HEK293 (cell line): ENCODE results near the gene RYR2.

Source experiments
- CTCF ChIA-PET: fragments of 350-600 bp; formaldehyde crosslinking; extraction: SDS; loops from one replicate; lab custom pipeline; 2021; ENCODE audit warnings: antibody characterized with exemption; lab: Yijun Ruan, JAX
- POLR2A ChIA-PET: fragments of 300-600 bp; formaldehyde crosslinking; extraction: SDS; loops from one replicate; lab custom pipeline; 2020; ENCODE audit warnings: antibody characterized with exemption, inconsistent platforms; lab: Yijun Ruan, JAX
- H3K27ac ChIP-seq: fragments of 200-500 bp; sonication (Bioruptor generic); 2 replicates; pipeline ENCODE4 v1.5.1; 2014; ENCODE audit warnings: low read depth, low read length, control low read depth, inconsistent platforms; ENCODE audit errors: extremely low read depth
- H3K36me3 ChIP-seq, 2 experiments: fragments of 200-500 bp in 1 of 2; sonication (Bioruptor generic) in 1 of 2; 1 replicate in 1 of 2; 2 replicates in 1 of 2; pipeline ENCODE4 v1.5.1; 2014 to 2017; ENCODE audit warnings: inconsistent platforms in 2 of 2, low read length in 2 of 2; ENCODE audit not compliant: control insufficient read depth in 2 of 2, insufficient read depth in 1 of 2
- H3K4me1 ChIP-seq: fragments of 200-500 bp; sonication (Bioruptor generic); 2 replicates; pipeline ENCODE4 v1.5.1; 2014; ENCODE audit warnings: mild to moderate bottlenecking, low read length, inconsistent platforms; ENCODE audit not compliant: control insufficient read depth, insufficient read depth
- H3K4me3 ChIP-seq: 2 replicates; pipeline ENCODE4 v1.5.1; 2011; ENCODE audit warnings: low read depth, mild to moderate bottlenecking, control low read depth, low read length, moderate library complexity
- H3K9me3 ChIP-seq: fragments of 200-500 bp; sonication (Bioruptor generic); 2 replicates; pipeline ENCODE4 v1.5.1; 2014; ENCODE audit warnings: low read depth, low read length, inconsistent platforms; ENCODE audit not compliant: control insufficient read depth, insufficient read depth
- HOXA7 ChIP-seq: sonication (generic); formaldehyde crosslinking; IDR thresholded peaks from 2 replicates; pipeline ENCODE4 v1.8.1; 2022; ENCODE audit warnings: missing genetic modification reagents, borderline replicate concordance
- MEIS1 ChIP-seq: sonication (generic); formaldehyde crosslinking; IDR thresholded peaks from 2 replicates; pipeline ENCODE4 v1.8.1; 2022; ENCODE audit warnings: missing genetic modification reagents, mild to moderate bottlenecking, borderline replicate concordance
- SP2 ChIP-seq: fragments of 450-650 bp; formaldehyde crosslinking; IDR thresholded peaks from 2 replicates; pipeline ENCODE4 v1.5.1; 2016; ENCODE audit warnings: missing biosample characterization, missing genetic modification characterization
- SP3 ChIP-seq: fragments of 450-650 bp; formaldehyde crosslinking; IDR thresholded peaks from 2 replicates; pipeline ENCODE4 v1.5.1; 2016; ENCODE audit warnings: missing biosample characterization, missing genetic modification characterization
- YY1 ChIP-seq: fragments of 450-650 bp; formaldehyde crosslinking; IDR thresholded peaks from 2 replicates; pipeline ENCODE4 v1.5.1; 2018; ENCODE audit warnings: missing biosample characterization, missing genetic modification characterization
- ZNF155 ChIP-seq: fragments of 450-650 bp; formaldehyde crosslinking; IDR thresholded peaks from 2 replicates; pipeline ENCODE4 v1.5.1; 2016; ENCODE audit warnings: missing biosample characterization, missing genetic modification characterization
- ZNF221 ChIP-seq: fragments of 450-650 bp; formaldehyde crosslinking; IDR thresholded peaks from 2 replicates; pipeline ENCODE4 v1.5.1; 2017; ENCODE audit warnings: missing biosample characterization, missing genetic modification characterization, borderline replicate concordance
- ZNF274 ChIP-seq, 2 experiments: fragments of 200-500 bp in 1 of 2; fragments of 450-650 bp in 1 of 2; sonication (Bioruptor generic) in 1 of 2; formaldehyde crosslinking in 1 of 2; IDR thresholded peaks; 2 replicates each; pipeline versions ENCODE4 v1.5.1 to v1.6.1; 2014 to 2016; ENCODE audit warnings: borderline replicate concordance in 1 of 2, inconsistent platforms in 1 of 2, low read length in 1 of 2, missing biosample characterization in 1 of 2, missing genetic modification characterization in 1 of 2
- ZNF311 ChIP-seq: fragments of 450-650 bp; formaldehyde crosslinking; IDR thresholded peaks from 2 replicates; pipeline ENCODE4 v1.5.1; 2017; ENCODE audit warnings: missing biosample characterization, missing genetic modification characterization, borderline replicate concordance
- ZNF404 ChIP-seq: fragments of 450-650 bp; formaldehyde crosslinking; IDR thresholded peaks from 2 replicates; pipeline ENCODE4 v1.5.1; 2017; ENCODE audit warnings: missing biosample characterization, missing genetic modification characterization
- ZNF433 ChIP-seq: fragments of 450-650 bp; formaldehyde crosslinking; IDR thresholded peaks from 2 replicates; pipeline ENCODE4 v1.5.1; 2016; ENCODE audit warnings: missing biosample characterization, missing genetic modification characterization, low read depth
- ZNF585B ChIP-seq: fragments of 450-650 bp; formaldehyde crosslinking; IDR thresholded peaks from 2 replicates; pipeline ENCODE4 v1.5.1; 2016; ENCODE audit warnings: missing biosample characterization, missing genetic modification characterization
- ZNF654 ChIP-seq: fragments of 450-650 bp; formaldehyde crosslinking; IDR thresholded peaks from 2 replicates; pipeline ENCODE4 v1.5.1; 2016; ENCODE audit warnings: low read depth, missing biosample characterization, missing genetic modification characterization
- ZSCAN30 ChIP-seq: fragments of 450-650 bp; IDR thresholded peaks from 2 replicates; pipeline ENCODE4 v1.5.1; 2018; ENCODE audit warnings: missing biosample characterization, mild to moderate bottlenecking, missing genetic modification characterization, moderate library complexity
- TF ChIP-seq, protein P1 (sequence below): fragments of 450-650 bp; formaldehyde crosslinking; IDR thresholded peaks from 2 replicates; pipeline ENCODE4 v1.5.1; 2016; ENCODE audit warnings: missing biosample characterization, missing genetic modification characterization
- TF ChIP-seq, protein P2 (sequence below): fragments of 450-650 bp; formaldehyde crosslinking; IDR thresholded peaks from 2 replicates; pipeline ENCODE4 v1.5.1; 2016; ENCODE audit warnings: missing biosample characterization, missing genetic modification characterization
- TF ChIP-seq, protein P3 (sequence below): fragments of 450-650 bp; formaldehyde crosslinking; IDR thresholded peaks from 2 replicates; pipeline ENCODE4 v1.5.1; 2016; ENCODE audit warnings: missing biosample characterization, missing genetic modification characterization
- TF ChIP-seq, protein P4 (sequence below): fragments of 450-650 bp; formaldehyde crosslinking; IDR thresholded peaks from 2 replicates; pipeline ENCODE4 v1.5.1; 2016; ENCODE audit warnings: missing biosample characterization, missing genetic modification characterization
- TF ChIP-seq, protein P5 (sequence below): fragments of 450-650 bp; formaldehyde crosslinking; IDR thresholded peaks from 2 replicates; pipeline ENCODE4 v1.5.1; 2016; ENCODE audit warnings: missing biosample characterization, missing genetic modification characterization
- TF ChIP-seq, protein P6 (sequence below): fragments of 450-650 bp; formaldehyde crosslinking; IDR thresholded peaks from 2 replicates; pipeline ENCODE4 v1.5.1; 2016; ENCODE audit warnings: missing biosample characterization, missing genetic modification characterization
- TF ChIP-seq, protein P7 (sequence below): fragments of 450-650 bp; formaldehyde crosslinking; IDR thresholded peaks from 2 replicates; pipeline ENCODE4 v1.5.1; 2016; ENCODE audit warnings: missing biosample characterization, missing genetic modification characterization
- TF ChIP-seq, protein P8 (sequence below): fragments of 450-650 bp; formaldehyde crosslinking; IDR thresholded peaks from 2 replicates; pipeline ENCODE4 v1.5.1; 2016; ENCODE audit warnings: missing biosample characterization, missing genetic modification characterization

Gene RYR2

DNA sequence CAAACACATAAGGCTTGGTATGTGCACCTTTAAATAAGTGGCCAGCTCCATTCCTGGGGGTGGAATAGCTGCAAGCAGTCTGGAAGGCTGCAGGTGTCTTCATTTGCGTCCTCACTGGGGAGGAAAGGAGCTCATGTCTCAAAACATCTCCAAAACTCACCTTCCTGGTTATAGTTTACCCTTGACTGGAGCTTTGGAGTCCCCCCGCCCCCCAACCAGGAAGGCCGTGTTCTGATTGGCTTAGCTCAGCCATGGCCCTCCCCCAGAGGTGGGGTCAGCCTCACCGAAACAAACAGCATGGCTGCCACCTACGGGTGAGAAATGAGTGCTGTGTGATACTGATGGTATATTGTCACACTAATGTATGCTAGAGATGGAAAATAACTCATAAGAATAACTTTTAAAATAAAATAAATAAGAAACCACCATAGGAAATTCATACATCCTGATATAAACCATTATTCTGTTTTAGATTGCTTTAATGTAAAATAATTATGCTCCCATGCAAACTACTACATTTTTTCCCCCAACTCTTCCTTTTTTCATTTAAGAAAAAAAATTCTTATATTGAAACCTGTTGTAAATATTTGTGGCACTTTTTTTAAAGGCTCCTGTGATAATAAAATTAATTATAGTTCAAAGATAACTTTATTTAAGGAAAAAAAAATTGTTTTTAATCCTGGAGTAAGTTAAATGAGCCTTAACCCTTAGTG, 757.9 kb downstream of the RYR2 start:
- ChIA-PET POLR2A (interaction anchor here (1.0 kb wide), 2 partner anchors 44 to 1195 kb away, joined by 3 read pairs; partner anchors contain the start of gene HEATR1), CTCF (interaction anchor here (0.6 to 6.8 kb wide), 38 partner anchors 9 to 1443 kb away, joined by 3 to 136 read pairs (median 4); no protein-coding TSS in a partner anchor)
- Histone ChIP-seq H3K9me3 (no peaks in the 10 kb centered on the region), H3K4me3 (no peak overlapping the region), H3K27ac (no peak overlapping the region), H3K4me1 (no peaks in the 10 kb centered on the region), H3K36me3 (no peaks in the 10 kb centered on the region)
- TF ChIP-seq, protein P1, sequence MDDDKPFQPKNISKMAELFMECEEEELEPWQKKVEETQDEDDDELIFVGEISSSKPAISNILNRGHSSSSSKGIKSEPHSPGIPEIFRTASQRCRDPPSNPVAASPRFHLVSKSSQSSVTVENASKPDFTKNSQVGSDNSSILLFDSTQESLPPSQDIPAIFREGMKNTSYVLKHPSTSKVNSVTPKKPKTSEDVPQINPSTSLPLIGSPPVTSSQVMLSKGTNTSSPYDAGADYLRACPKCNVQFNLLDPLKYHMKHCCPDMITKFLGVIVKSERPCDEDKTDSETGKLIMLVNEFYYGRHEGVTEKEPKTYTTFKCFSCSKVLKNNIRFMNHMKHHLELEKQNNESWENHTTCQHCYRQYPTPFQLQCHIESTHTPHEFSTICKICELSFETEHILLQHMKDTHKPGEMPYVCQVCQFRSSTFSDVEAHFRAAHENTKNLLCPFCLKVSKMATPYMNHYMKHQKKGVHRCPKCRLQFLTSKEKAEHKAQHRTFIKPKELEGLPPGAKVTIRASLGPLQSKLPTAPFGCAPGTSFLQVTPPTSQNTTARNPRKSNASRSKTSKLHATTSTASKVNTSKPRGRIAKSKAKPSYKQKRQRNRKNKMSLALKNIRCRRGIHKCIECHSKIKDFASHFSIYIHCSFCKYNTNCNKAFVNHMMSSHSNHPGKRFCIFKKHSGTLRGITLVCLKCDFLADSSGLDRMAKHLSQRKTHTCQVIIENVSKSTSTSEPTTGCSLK = no peak
- TF ChIP-seq, protein P2, sequence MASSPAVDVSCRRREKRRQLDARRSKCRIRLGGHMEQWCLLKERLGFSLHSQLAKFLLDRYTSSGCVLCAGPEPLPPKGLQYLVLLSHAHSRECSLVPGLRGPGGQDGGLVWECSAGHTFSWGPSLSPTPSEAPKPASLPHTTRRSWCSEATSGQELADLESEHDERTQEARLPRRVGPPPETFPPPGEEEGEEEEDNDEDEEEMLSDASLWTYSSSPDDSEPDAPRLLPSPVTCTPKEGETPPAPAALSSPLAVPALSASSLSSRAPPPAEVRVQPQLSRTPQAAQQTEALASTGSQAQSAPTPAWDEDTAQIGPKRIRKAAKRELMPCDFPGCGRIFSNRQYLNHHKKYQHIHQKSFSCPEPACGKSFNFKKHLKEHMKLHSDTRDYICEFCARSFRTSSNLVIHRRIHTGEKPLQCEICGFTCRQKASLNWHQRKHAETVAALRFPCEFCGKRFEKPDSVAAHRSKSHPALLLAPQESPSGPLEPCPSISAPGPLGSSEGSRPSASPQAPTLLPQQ = 0 out of 2 replicates have a peak, but pooled peaks have one; percentile 13
- TF ChIP-seq, protein P3, sequence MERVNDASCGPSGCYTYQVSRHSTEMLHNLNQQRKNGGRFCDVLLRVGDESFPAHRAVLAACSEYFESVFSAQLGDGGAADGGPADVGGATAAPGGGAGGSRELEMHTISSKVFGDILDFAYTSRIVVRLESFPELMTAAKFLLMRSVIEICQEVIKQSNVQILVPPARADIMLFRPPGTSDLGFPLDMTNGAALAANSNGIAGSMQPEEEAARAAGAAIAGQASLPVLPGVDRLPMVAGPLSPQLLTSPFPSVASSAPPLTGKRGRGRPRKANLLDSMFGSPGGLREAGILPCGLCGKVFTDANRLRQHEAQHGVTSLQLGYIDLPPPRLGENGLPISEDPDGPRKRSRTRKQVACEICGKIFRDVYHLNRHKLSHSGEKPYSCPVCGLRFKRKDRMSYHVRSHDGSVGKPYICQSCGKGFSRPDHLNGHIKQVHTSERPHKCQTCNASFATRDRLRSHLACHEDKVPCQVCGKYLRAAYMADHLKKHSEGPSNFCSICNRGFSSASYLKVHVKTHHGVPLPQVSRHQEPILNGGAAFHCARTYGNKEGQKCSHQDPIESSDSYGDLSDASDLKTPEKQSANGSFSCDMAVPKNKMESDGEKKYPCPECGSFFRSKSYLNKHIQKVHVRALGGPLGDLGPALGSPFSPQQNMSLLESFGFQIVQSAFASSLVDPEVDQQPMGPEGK (tag by site-specific recombination) = peak; percentile 56
- TF ChIP-seq, protein P4, sequence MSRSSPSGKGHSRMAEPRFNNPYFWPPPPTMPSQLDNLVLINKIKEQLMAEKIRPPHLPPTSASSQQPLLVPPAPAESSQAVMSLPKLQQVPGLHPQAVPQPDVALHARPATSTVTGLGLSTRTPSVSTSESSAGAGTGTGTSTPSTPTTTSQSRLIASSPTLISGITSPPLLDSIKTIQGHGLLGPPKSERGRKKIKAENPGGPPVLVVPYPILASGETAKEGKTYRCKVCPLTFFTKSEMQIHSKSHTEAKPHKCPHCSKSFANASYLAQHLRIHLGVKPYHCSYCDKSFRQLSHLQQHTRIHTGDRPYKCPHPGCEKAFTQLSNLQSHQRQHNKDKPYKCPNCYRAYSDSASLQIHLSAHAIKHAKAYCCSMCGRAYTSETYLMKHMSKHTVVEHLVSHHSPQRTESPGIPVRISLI (tag by site-specific recombination) = peak; percentile 91
- peak; percentile 75 for TF ChIP-seq ZNF654
- no peak for TF ChIP-seq ZSCAN30 (tag by site-specific recombination)
- peak; percentile 78 for TF ChIP-seq SP3 (tag by site-specific recombination)
- TF ChIP-seq HOXA7 (CRISPR knock-in tag) = no peak
- TF ChIP-seq, protein P5, sequence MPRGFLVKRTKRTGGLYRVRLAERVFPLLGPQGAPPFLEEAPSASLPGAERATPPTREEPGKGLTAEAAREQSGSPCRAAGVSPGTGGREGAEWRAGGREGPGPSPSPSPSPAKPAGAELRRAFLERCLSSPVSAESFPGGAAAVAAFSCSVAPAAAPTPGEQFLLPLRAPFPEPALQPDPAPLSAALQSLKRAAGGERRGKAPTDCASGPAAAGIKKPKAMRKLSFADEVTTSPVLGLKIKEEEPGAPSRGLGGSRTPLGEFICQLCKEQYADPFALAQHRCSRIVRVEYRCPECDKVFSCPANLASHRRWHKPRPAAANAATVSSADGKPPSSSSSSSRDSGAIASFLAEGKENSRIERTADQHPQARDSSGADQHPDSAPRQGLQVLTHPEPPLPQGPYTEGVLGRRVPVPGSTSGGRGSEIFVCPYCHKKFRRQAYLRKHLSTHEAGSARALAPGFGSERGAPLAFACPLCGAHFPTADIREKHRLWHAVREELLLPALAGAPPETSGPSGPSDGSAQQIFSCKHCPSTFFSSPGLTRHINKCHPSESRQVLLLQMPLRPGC (tag by site-specific recombination) = no peak
- no peak for TF ChIP-seq ZNF274 (IDR thresholded peaks at IDR 0.05; ENCODE audit: low read length)
- TF ChIP-seq ZNF274 (tag by site-specific recombination; IDR thresholded peaks at IDR 0.05; ENCODE audit: borderline replicate concordance) = no peak
- TF ChIP-seq, protein P6, sequence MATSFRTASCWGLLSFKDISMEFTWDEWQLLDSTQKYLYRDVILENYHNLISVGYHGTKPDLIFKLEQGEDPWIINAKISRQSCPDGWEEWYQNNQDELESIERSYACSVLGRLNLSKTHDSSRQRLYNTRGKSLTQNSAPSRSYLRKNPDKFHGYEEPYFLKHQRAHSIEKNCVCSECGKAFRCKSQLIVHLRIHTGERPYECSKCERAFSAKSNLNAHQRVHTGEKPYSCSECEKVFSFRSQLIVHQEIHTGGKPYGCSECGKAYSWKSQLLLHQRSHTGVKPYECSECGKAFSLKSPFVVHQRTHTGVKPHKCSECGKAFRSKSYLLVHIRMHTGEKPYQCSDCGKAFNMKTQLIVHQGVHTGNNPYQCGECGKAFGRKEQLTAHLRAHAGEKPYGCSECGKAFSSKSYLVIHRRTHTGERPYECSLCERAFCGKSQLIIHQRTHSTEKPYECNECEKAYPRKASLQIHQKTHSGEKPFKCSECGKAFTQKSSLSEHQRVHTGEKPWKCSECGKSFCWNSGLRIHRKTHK = no peak
- no peak for TF ChIP-seq ZNF404 (tag by site-specific recombination)
- TF ChIP-seq ZNF433 (tag by site-specific recombination) = no peak
- no peak for TF ChIP-seq YY1
- no peak for TF ChIP-seq ZNF155 (tag by site-specific recombination)
- TF ChIP-seq, protein P7, sequence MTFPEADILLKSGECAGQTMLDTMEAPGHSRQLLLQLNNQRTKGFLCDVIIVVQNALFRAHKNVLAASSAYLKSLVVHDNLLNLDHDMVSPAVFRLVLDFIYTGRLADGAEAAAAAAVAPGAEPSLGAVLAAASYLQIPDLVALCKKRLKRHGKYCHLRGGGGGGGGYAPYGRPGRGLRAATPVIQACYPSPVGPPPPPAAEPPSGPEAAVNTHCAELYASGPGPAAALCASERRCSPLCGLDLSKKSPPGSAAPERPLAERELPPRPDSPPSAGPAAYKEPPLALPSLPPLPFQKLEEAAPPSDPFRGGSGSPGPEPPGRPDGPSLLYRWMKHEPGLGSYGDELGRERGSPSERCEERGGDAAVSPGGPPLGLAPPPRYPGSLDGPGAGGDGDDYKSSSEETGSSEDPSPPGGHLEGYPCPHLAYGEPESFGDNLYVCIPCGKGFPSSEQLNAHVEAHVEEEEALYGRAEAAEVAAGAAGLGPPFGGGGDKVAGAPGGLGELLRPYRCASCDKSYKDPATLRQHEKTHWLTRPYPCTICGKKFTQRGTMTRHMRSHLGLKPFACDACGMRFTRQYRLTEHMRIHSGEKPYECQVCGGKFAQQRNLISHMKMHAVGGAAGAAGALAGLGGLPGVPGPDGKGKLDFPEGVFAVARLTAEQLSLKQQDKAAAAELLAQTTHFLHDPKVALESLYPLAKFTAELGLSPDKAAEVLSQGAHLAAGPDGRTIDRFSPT (tag by site-specific recombination) = no peak
- TF ChIP-seq ZNF311 (tag by site-specific recombination) = no peak
- TF ChIP-seq ZNF585B (tag by site-specific recombination) = no peak
- TF ChIP-seq, protein P8, sequence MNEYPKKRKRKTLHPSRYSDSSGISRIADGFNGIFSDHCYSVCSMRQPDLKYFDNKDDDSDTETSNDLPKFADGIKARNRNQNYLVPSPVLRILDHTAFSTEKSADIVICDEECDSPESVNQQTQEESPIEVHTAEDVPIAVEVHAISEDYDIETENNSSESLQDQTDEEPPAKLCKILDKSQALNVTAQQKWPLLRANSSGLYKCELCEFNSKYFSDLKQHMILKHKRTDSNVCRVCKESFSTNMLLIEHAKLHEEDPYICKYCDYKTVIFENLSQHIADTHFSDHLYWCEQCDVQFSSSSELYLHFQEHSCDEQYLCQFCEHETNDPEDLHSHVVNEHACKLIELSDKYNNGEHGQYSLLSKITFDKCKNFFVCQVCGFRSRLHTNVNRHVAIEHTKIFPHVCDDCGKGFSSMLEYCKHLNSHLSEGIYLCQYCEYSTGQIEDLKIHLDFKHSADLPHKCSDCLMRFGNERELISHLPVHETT = no peak
- peak; percentile 82 for TF ChIP-seq SP2
- no peak for TF ChIP-seq MEIS1 (CRISPR knock-in tag)
- no peak for TF ChIP-seq ZNF221 (tag by site-specific recombination)
